MM.1S (cell line): Measurements from ENCODE around the gene PCDHA9.
"Not testable (repeated sequence)": the region's sequence is repeated elsewhere in the genome, so short reads cannot be mapped to it uniquely, and the experiment has no call there.

Experiments
- DNase-seq: peaks from one replicate; pipeline ENCODE4 v3.0.0-alpha.2; 2015
- H2AFZ ChIP-seq: fragments of 300-600 bp; sonication (generic); 2 replicates; pipeline ENCODE4 v1.6.0; 2016; ENCODE audit warnings: antibody characterized with exemption, low read length
- H3F3A ChIP-seq: fragments of 300-600 bp; sonication (generic); 2 replicates; pipeline ENCODE4 v1.6.1; 2016; ENCODE audit warnings: mild to moderate bottlenecking, antibody characterized with exemption, low read length, moderate library complexity, mixed read lengths; ENCODE audit not compliant: insufficient read depth
- H3K27ac ChIP-seq: fragments of 300-600 bp; sonication (generic); 2 replicates; pipeline ENCODE4 v1.5.1; 2016; ENCODE audit warnings: mild to moderate bottlenecking, low read length
- H3K27me3 ChIP-seq: fragments of 300-600 bp; sonication (generic); replicated peaks from 2 replicates; pipeline ENCODE4 v1.6.0; 2016; ENCODE audit warnings: low read length; ENCODE audit not compliant: insufficient read depth
- H3K36me3 ChIP-seq: fragments of 300-600 bp; sonication (generic); replicated peaks from 2 replicates; pipeline ENCODE4 v1.6.1; 2016; ENCODE audit warnings: mild to moderate bottlenecking, low read length, mixed read lengths; ENCODE audit not compliant: insufficient read depth
- H3K4me1 ChIP-seq: fragments of 300-600 bp; sonication (generic); 2 replicates; pipeline ENCODE4 v1.6.1; 2016; ENCODE audit warnings: low read length, mixed read lengths
- H3K4me2 ChIP-seq: fragments of 300-600 bp; sonication (generic); 2 replicates; pipeline ENCODE4 v1.6.0; 2016; ENCODE audit warnings: low read depth, low read length
- H3K4me3 ChIP-seq: fragments of 300-600 bp; sonication (generic); 2 replicates; pipeline ENCODE4 v1.5.1; 2016; ENCODE audit warnings: low read length, mixed read lengths
- H3K79me2 ChIP-seq: fragments of 300-600 bp; sonication (generic); 2 replicates; pipeline ENCODE4 v1.6.1; 2016; ENCODE audit warnings: mixed run types, low read length, mixed read lengths
- H3K9ac ChIP-seq: fragments of 300-600 bp; sonication (generic); 2 replicates; pipeline ENCODE4 v1.6.1; 2016; ENCODE audit warnings: low read length, mixed read lengths
- H3K9me2 ChIP-seq: fragments of 300-600 bp; sonication (generic); replicated peaks from 2 replicates; pipeline ENCODE4 v1.6.1; 2016; ENCODE audit warnings: mild to moderate bottlenecking, low read length, mixed read lengths; ENCODE audit not compliant: insufficient read depth
- H3K9me3 ChIP-seq: fragments of 300-600 bp; sonication (generic); replicated peaks from 2 replicates; pipeline ENCODE4 v1.6.1; 2016; ENCODE audit warnings: mild to moderate bottlenecking, low read length, mixed read lengths; ENCODE audit not compliant: insufficient read depth
- H4K20me1 ChIP-seq: fragments of 300-600 bp; sonication (generic); 2 replicates; pipeline ENCODE4 v1.6.1; 2016; ENCODE audit warnings: mild to moderate bottlenecking, low read length, moderate library complexity, mixed read lengths; ENCODE audit not compliant: insufficient read depth
- EZH2 ChIP-seq: fragments of 300-600 bp; sonication (generic); optimal IDR thresholded peaks from 2 replicates; pipeline ENCODE3; 2017; ENCODE audit warnings: low read depth, mild to moderate bottlenecking, antibody characterized with exemption, low read length, mixed read lengths
- EZH2phosphoT487 ChIP-seq: fragments of 300-600 bp; sonication (generic); IDR thresholded peaks from 2 replicates; pipeline ENCODE4 v1.6.1; 2018; ENCODE audit warnings: antibody characterized with exemption, low read length
- TF ChIP-seq, protein P1 (sequence below): fragments of 300-600 bp; sonication (generic); IDR thresholded peaks from 2 replicates; pipeline ENCODE4 v1.5.1; 2016; ENCODE audit warnings: antibody characterized with exemption, low read length, mixed read lengths

Gene PCDHA9

DNA sequence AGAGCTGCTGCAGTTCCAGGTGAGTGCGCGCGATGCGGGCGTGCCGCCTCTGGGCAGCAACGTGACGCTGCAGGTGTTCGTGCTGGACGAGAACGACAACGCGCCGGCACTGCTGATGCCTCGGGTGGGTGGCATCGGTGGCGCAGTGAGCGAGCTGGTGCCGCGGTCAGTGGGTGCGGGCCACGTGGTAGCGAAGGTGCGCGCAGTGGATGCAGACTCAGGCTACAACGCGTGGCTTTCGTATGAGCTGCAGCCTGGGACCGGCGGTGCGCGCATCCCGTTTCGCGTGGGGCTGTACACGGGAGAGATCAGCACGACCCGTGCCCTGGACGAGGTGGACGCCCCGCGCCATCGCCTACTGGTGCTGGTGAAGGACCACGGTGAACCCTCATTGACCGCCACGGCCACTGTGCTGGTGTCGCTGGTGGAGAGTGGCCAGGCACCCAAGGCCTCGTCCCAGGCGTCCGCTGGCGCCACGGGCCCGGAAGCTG lies 45.4 kb upstream of the PCDHA9 start:
- Histone ChIP-seq H3K4me2 (no peak overlapping the region), H3K4me3 (no peak overlapping the region)

DNA sequence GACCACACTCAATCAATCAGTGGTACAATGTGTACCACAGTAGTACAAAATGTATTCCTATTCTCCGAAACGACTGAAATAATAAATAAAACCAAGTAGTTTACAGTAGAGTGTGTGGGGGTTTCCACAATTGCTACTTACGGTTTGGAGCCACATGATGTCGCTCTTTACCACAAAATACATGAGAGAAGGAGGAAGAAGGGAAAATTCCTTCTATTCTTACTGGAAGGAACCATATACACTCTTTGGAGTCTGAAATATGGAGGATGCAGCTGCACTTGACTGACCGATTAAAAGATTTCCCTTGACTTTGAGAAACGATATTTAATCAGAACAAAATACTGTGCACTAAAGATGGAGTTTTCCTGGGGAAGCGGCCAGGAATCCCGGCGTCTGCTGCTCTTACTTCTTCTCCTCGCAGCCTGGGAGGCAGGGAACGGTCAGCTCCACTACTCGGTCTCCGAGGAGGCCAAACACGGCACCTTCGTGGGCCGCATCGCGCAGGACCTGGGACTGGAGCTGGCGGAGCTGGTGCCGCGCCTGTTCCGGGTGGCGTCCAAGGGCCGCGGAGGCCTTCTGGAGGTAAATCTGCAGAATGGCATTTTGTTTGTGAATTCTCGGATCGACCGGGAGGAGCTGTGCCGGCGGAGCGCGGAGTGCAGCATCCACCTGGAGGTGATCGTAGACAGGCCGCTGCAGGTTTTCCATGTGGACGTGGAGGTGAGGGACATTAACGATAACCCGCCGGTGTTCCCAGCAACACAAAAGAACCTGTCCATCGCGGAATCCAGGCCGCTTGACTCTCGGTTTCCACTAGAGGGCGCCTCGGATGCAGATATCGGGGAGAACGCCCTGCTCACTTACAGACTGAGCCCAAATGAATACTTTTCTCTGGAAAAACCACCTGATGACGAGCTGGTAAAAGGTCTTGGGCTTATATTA lies 41.1 kb upstream of the PCDHA9 start, which contains the start of gene PCDHA4:
Gene PCDHA4, plus strand, starts transcription at position 235 of the 942 bp plus-strand sequence.
- Histone ChIP-seq H2AFZ (no peak within 1 kb of the TSS), H3K27ac (no peak within 1 kb of the TSS), H3K4me2 (no peak within 1 kb of the TSS), H3K9ac (no peak within 1 kb of the TSS), H3K4me1 (no peaks in the 10 kb centered on the region), H3K9me3 (no peaks in the 10 kb centered on the region), H3K36me3 (no peaks in the 10 kb centered on the region), H3K27me3 (no peaks in the 10 kb centered on the region), H3K4me3 (no peak within 1 kb of the TSS), H3F3A (no peaks in the 10 kb centered on the region), H3K79me2 (no peaks in the 10 kb centered on the region), H3K9me2 (no peaks in the 10 kb centered on the region), H4K20me1 (no peaks in the 10 kb centered on the region)
- no peak for DNase-seq
- TF ChIP-seq EZH2phosphoT487: no peak
- no peak for TF ChIP-seq EZH2
- TF ChIP-seq, protein P1, sequence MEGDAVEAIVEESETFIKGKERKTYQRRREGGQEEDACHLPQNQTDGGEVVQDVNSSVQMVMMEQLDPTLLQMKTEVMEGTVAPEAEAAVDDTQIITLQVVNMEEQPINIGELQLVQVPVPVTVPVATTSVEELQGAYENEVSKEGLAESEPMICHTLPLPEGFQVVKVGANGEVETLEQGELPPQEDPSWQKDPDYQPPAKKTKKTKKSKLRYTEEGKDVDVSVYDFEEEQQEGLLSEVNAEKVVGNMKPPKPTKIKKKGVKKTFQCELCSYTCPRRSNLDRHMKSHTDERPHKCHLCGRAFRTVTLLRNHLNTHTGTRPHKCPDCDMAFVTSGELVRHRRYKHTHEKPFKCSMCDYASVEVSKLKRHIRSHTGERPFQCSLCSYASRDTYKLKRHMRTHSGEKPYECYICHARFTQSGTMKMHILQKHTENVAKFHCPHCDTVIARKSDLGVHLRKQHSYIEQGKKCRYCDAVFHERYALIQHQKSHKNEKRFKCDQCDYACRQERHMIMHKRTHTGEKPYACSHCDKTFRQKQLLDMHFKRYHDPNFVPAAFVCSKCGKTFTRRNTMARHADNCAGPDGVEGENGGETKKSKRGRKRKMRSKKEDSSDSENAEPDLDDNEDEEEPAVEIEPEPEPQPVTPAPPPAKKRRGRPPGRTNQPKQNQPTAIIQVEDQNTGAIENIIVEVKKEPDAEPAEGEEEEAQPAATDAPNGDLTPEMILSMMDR: peak; percentile 27

More for the DNA sequence above, 45.4 kb upstream of the PCDHA9 start:
- Histone ChIP-seq H3K9ac (no peak overlapping the region), H3K4me1 (no peaks in the 10 kb centered on the region), H3K79me2 (no peaks in the 10 kb centered on the region), H3K36me3 (no peaks in the 10 kb centered on the region), H3F3A (no peaks in the 10 kb centered on the region), H3K27ac (no peak overlapping the region), H3K9me2 (no peaks in the 10 kb centered on the region), H3K27me3 (no peaks in the 10 kb centered on the region), H4K20me1 (no peaks in the 10 kb centered on the region), H3K9me3 (no peaks in the 10 kb centered on the region), H2AFZ (no peak overlapping the region)
- DNase-seq: no peak
- TF ChIP-seq EZH2: no peak
- no peak for TF ChIP-seq EZH2phosphoT487
- TF ChIP-seq, protein P1: no peak

DNA sequence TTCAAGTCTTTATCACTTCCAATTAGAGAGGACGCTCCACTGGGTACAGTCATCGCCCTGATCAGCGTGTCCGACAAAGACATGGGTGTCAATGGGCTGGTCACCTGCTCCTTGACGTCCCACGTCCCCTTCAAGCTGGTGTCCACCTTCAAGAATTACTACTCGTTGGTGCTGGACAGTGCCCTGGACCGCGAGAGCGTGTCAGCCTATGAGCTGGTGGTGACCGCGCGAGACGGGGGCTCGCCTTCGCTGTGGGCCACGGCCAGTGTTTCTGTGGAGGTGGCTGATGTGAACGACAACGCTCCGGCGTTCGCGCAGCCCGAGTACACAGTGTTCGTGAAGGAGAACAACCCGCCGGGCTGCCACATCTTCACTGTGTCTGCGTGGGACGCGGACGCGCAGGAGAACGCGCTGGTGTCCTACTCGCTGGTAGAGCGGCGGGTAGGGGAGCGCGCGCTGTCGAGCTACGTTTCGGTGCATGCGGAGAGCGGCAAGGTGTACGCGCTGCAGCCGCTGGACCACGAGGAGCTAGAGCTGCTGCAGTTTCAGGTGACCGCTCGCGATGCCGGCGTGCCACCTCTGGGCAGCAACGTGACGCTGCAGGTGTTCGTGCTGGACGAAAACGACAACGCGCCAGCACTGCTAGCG lies 39.8 kb upstream of the PCDHA9 start:
- H3K4me3 ChIP-seq, H3K36me3 ChIP-seq, H3K79me2 ChIP-seq, H3F3A ChIP-seq, H3K27ac ChIP-seq, H3K9ac ChIP-seq, H3K9me2 ChIP-seq, H2AFZ ChIP-seq, H4K20me1 ChIP-seq, DNase-seq, H3K4me1 ChIP-seq, H3K27me3 ChIP-seq, H3K4me2 ChIP-seq, H3K9me3 ChIP-seq: not testable (repeated sequence)
